K562 (cell line): Measurements from ENCODE around the gene FOXN1. TPM values are rescaled to one million over a fixed set of nuclear protein-coding genes. Genes with fewer than 3 reads are reported as not detected.

Experiments
- ATF3 ChIP-seq, 2 experiments: fragments of 450-650 bp in 1 of 2; sonication (generic) in 1 of 2; formaldehyde crosslinking in 1 of 2; IDR thresholded peaks in 1 of 2; conservative IDR thresholded peaks in 1 of 2; 2 replicates each; pipeline versions ENCODE4 v1.6.1 to v1.8.1; 2016 to 2023; ENCODE audit warnings: mild to moderate bottlenecking in 2 of 2, moderate library complexity in 2 of 2, inconsistent platforms in 1 of 2, missing genetic modification reagents in 1 of 2
- DEAF1 ChIP-seq: fragments of 450-650 bp; formaldehyde crosslinking; IDR thresholded peaks from 2 replicates; pipeline ENCODE4 v1.4.0; 2020; ENCODE audit warnings: mild to moderate bottlenecking, moderate library complexity
- ELK1 ChIP-seq: sonication (generic); formaldehyde crosslinking; IDR thresholded peaks from 2 replicates; pipeline ENCODE4 v1.8.1; 2022; ENCODE audit warnings: missing genetic modification reagents
- FOXP1 ChIP-seq: sonication (generic); formaldehyde crosslinking; IDR thresholded peaks from 2 replicates; pipeline ENCODE4 v1.8.0; 2022; ENCODE audit warnings: mild to moderate bottlenecking, missing genetic modification reagents
- KLF13 ChIP-seq: fragments of 450-650 bp; IDR thresholded peaks from 2 replicates; pipeline ENCODE4 v1.6.1; 2016; ENCODE audit warnings: missing genetic modification characterization, low read depth, mild to moderate bottlenecking, missing compliant biosample characterization, moderate library complexity, borderline replicate concordance
- MTA1 ChIP-seq: fragments of 450-650 bp; IDR thresholded peaks from 2 replicates; pipeline ENCODE4 v1.6.1; 2017; ENCODE audit warnings: borderline replicate concordance
- TSC22D4 ChIP-seq: fragments of 450-650 bp; IDR thresholded peaks from 2 replicates; pipeline ENCODE4 v1.6.1; 2016; ENCODE audit warnings: missing genetic modification characterization, missing biosample characterization, control low read depth
- TSHZ1 ChIP-seq: fragments of 250-450 bp; sonication (Bioruptor Pico); IDR thresholded peaks from 2 replicates; pipeline ENCODE4 v1.4.0; 2020; ENCODE audit warnings: mild to moderate bottlenecking, moderate library complexity
- ZBTB11 ChIP-seq, 3 experiments: fragments of 200-800 bp in 1 of 3; fragments of 250-450 bp in 1 of 3; fragments of 450-650 bp in 1 of 3; sonication (Bioruptor Pico) in 1 of 3; sonication (Bioruptor generic) in 1 of 3; formaldehyde crosslinking in 1 of 3; IDR thresholded peaks; 2 replicates each; pipeline versions ENCODE4 v1.6.1 to v1.8.0; 2016 to 2022; ENCODE audit warnings: mild to moderate bottlenecking in 2 of 3, missing genetic modification characterization in 2 of 3, missing compliant biosample characterization in 1 of 3, moderate library complexity in 1 of 3
- ZNF347 ChIP-seq: fragments of 450-650 bp; formaldehyde crosslinking; IDR thresholded peaks from 2 replicates; pipeline ENCODE4 v1.4.0; 2020; ENCODE audit warnings: low read depth, mild to moderate bottlenecking, moderate library complexity
- ZNF696 ChIP-seq: fragments of 250-450 bp; sonication (Bioruptor Pico); conservative IDR thresholded peaks from 2 replicates; pipeline ENCODE4 v1.4.0; 2020; ENCODE audit warnings: mild to moderate bottlenecking, moderate library complexity
- polyA plus RNA-seq, 8 experiments: library from polyadenylated mRNA; depleted of rRNA in 4 of 8; stranded (reverse) in 5 of 8; unstranded in 3 of 8; fragments of >200 nt; fragmentation: Nextera tagmentation in 2 of 8; fragmentation: Illumina TruSeq in 1 of 8; extraction: Ambion mirVana in 2 of 8; extraction: Trizol in 1 of 8; gene quantifications; 2 replicates each; pipeline versions ENCODE4 v1.2.1 to v1.2.3, GENCODE V29; 2011 to 2014; ENCODE audit warnings: inconsistent platforms in 1 of 8, missing spikeins in 1 of 8
- total RNA-seq, 7 experiments: library from RNA; depleted of rRNA in 6 of 7; stranded (reverse); fragments of >200 nt in 6 of 7; fragmentation: Illumina TruSeq in 2 of 7; extraction: Trizol in 2 of 7; gene quantifications; 2 replicates each; pipeline versions ENCODE4 v1.2.1 to v1.2.3, GENCODE V29; 2011 to 2021; ENCODE audit warnings: low replicate concordance in 1 of 7

FOXN1 gene
- total and polyA plus RNA-seq, 9 of the 15 experiments (the other 6 are each of a cell fraction or from before 2014, with no cell fraction given): not detected

GRCh38 chr17:28527181-28527681 is 21.1 kb downstream of the FOXN1 start (continued):
- no peak for TF ChIP-seq DEAF1
- TF ChIP-seq ZBTB11 (CRISPR knock-in tag; IDR thresholded peaks at IDR 0.05): peak in 1 of 3 experiments; percentile 84; a peak in 2 of 6 replicates
- TF ChIP-seq ELK1 (CRISPR knock-in tag): no peak
- TF ChIP-seq MTA1: peak; percentile 84
- no peak for TF ChIP-seq KLF13 (tag)
- no peak for TF ChIP-seq TSC22D4 (tag)
- no peak for TF ChIP-seq FOXP1 (CRISPR knock-in tag)
- TF ChIP-seq ATF3 (IDR thresholded peaks at IDR 0.05): no peak
- TF ChIP-seq ATF3 (CRISPR knock-in tag; conservative IDR thresholded peaks at IDR 0.05): no peak
- no peak for TF ChIP-seq ZNF696
- TF ChIP-seq TSHZ1: no peak
- no peak for TF ChIP-seq ZNF347 (CRISPR knock-in tag)
